ENCODE data around the gene CHD6.

The CHD6 gene

GRCh38 chr20:41623625-41624375, 5.6 kb upstream of the CHD6 start:
- in situ Hi-C loops (cut with MboI; ENCODE audit: low sequenced_read_pairs) = no loop called here

- in situ Hi-C loops (cut with MboI; ENCODE audit: low sequenced_read_pairs) = no loop called here
Observed at GRCh38 chr20:41622584-41622983, 4.4 kb upstream of the CHD6 start.

DNA sequence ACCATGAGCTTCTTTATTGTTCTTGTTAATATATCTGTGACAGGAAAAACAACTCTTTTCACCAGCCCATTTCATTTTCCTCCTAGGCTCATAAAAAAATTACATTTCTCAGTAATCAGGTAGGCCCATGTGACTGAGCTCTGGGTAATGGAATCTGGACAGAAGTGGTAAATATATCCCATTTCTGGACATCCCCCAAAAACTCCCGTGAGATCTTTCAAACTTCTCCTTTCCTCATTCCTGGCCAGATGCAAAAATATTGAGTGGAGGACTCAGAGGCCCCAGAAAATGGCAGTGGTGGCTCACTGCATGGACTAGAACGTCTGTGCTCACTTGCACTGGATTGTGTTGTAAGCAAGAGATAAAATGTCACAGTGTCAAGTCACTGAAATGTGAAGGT, 3.8 kb upstream of the CHD6 start:
- in situ Hi-C loops (cut with MboI; ENCODE audit: low sequenced_read_pairs) = no loop called here

DNA sequence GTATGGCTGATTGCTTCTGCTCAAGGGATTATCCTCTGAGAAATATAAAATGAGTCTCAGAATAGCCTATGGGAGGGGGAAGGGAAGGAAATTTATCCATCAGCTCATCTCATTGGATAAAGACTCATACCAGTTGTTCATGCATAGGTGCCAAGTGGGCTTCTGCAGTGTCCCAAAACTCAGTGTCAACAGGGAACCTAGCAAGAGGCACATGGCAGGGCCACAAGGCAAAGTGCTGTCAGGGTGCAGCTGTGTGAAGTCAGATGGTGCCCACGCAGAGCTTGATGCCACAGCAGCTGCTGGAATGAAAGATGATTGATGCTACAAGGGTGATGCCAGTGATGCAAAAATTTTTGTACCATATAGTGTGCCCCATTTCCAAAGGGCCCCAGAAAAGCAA, 3.2 kb upstream of the CHD6 start:
- in situ Hi-C loops (cut with MboI; ENCODE audit: low sequenced_read_pairs) = no loop called here

DNA sequence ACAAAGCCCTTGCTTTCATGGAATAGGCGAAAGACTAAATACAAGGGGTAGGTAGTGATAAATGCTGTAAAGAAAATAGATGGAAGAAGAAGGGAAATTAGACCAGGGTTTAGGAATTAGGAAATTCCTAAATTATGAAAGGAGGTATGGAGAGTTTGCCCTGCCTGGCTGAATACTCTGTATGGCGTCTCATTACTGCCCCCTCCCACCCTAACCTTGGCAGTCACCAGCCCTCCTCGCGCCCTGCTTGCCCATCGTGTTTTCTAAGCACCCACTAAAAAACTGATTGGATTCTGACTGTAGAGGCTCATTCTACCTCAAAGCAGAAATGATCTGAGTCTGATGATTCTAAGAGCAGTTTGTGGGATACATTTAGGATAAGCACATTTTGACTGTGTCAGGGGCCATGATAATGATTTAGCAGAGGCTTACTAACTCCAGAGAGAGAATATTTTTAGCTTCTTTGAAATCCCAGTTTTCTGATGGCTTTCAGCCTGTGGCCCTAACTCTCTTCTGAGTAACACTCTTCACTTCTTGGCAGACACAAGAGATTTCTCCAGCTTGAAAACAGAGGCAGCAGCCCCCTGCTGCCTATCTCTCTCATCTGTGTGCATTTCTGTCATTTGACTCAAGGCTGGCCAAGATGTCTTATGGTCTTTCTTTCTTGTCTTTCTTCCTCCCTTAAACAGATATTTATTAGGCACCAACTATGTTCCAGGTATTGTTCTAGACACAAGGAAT, 1.4 kb upstream of the CHD6 start:
- in situ Hi-C loops (cut with MboI; ENCODE audit: low sequenced_read_pairs) = no loop called here

DNA sequence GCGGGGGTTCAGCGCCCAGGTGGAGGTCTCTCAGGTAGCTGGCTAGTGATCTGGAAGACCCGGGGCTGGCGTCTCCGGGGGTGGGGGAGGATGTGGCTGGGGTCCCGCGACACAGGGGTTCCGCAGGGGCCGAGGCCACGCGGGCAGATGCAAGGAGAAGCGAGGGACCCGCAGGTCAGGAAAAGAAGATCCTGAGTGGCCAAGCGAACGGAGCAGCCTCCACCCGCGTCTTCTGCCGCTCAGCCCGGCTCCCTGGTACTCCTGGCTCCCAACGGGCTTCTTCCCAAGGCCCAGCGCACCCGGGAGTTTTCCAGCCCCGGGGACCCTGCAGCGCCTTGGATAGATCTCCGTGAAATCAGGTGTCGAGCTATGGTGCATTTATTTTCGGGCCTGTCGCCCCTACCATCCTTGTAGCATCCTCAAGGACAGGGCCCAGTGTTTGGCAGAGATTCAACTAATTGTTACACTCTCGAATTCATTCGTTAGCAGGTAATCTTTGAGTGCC, 682 bp upstream of the CHD6 start:
- in situ Hi-C loops (cut with MboI; ENCODE audit: low sequenced_read_pairs) = no loop called here

GRCh38 chr20:41617059-41617901, 897 bp downstream of the CHD6 start:
- in situ Hi-C loops (cut with MboI; ENCODE audit: low sequenced_read_pairs) = no loop called here

DNA sequence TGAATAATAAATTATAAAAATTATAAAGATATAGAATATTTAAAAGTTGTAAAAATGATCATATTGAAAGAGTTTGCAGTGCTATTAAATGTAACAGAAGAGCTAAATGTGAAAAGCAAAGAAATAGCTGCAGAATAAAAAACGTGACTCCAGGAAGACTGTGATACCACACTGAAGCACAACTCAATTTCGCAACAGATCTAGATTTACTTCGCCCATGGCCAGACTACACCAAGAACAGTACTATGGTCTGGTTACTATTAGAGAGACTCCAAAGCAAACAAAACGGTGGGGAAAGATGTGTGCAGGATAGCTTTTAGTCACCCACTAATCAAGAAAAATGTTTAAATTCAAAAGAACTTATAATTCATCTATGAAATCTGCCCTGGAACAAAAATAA, 1.9 kb downstream of the CHD6 start:
- in situ Hi-C loops (cut with MboI; ENCODE audit: low sequenced_read_pairs) = no loop called here

GRCh38 chr20:41615676-41616075, 2.5 kb downstream of the CHD6 start:
- in situ Hi-C loops (cut with MboI; ENCODE audit: low sequenced_read_pairs) = no loop called here

- in situ Hi-C loops (cut with MboI; ENCODE audit: low sequenced_read_pairs) = no loop called here
Observed at GRCh38 chr20:41615110-41615509, 3.1 kb downstream of the CHD6 start.

DNA sequence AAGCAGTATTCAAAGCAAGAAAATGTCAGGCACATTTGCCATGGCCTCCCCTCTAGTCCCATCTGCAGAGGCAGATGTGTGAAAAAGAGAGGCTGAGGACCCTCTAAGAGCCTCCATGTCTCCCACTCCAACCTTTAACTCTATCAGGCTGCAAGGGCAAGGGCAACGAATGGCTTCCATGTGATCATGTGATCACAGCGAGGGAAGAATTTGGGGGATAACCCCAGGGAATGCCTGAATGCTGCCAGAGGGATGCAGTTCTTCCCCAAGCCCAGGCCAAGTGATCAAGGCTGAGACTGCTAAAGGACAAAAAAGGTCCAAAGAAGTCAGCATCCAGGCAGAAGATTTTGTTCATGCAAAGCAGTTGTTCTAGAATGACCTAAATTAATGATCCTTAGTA, 4.9 kb downstream of the CHD6 start:
- in situ Hi-C loops (cut with MboI; ENCODE audit: low sequenced_read_pairs) = no loop called here

GRCh38 chr20:41609474-41609873, 8.7 kb downstream of the CHD6 start:
- in situ Hi-C loops (cut with MboI; ENCODE audit: low sequenced_read_pairs) = no loop called here

GRCh38 chr20:41608606-41609005, 9.6 kb downstream of the CHD6 start:
- in situ Hi-C loops (cut with MboI; ENCODE audit: low sequenced_read_pairs) = no loop called here

DNA sequence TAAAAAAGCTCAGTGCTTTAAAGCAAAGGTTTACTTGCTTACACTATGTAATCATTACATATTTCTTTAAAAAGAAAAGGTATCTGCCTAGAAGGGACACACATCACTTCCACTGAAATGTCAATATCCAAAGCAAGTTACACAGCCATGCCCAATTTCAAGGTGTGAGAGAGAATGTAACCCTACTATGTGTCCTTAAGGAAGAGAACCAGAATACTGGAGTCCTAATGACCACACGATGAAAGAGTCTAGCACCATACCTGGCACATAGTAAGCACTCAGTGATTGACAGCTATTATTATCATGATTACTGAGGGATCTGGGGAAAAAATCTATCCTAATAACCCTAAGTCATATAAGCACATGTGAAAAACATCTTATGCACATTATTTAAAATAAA, 10.4 kb downstream of the CHD6 start:
- in situ Hi-C loops (cut with MboI; ENCODE audit: low sequenced_read_pairs) = no loop called here

GRCh38 chr20:41604002-41604401, 14.2 kb downstream of the CHD6 start:
- in situ Hi-C loops (cut with MboI; ENCODE audit: low sequenced_read_pairs) = no loop called here

DNA sequence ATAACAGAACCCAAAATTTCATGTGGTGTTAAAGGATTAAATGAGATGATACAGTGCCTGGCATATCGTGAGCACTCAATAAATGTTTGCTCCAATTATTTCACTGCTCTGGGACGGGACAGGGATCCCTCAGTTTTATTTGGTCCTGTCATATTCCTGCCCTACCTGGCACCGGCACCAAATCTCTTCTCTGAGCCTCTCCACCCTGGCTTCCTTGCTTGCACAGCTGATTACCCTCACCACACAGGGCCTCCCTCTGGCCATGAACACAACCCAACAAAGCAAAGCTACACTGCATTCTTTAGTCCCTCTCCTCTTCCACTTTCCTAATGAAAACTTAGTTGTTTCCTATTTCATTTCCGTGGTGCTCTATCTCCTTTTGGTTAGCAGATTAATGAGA, 16.4 kb downstream of the CHD6 start:
- in situ Hi-C loops (cut with MboI; ENCODE audit: low sequenced_read_pairs) = no loop called here

DNA sequence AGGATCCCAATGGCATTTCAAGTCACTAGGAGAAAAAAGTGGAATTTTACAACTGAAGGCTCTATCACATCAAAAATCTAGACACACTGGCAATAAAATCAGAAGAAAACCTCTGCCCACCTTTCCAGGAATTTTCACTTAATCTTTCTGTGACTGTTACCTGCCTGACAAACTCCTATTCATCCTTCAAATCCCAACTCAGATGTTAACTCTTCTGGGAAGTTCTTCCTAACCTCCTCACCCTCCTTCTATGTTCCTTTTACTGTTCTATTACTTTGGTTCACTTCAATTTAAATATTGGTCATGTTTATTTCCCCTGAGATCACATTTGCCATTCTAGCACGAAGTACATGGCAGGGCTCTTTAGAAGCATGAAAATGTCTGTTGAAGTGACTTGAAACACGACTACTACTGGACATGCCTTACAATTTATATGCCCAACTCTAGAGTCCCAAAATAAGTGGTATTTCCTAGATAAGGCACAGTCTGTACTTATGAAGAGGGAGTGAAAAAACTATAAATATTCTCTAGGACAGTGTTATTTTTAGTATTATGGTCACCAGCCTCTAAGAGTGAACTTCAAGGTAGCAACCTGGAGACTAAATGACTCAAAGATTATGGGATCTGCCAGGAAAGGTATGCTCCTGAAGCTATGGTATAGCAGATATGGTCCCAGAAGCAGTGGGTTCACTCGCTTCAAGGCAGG, 17.1 kb downstream of the CHD6 start:
- in situ Hi-C loops (cut with MboI; ENCODE audit: low sequenced_read_pairs) = no loop called here

- in situ Hi-C loops (cut with MboI; ENCODE audit: low sequenced_read_pairs) = no loop called here
Observed at GRCh38 chr20:41599699-41600104, 18.5 kb downstream of the CHD6 start.

DNA sequence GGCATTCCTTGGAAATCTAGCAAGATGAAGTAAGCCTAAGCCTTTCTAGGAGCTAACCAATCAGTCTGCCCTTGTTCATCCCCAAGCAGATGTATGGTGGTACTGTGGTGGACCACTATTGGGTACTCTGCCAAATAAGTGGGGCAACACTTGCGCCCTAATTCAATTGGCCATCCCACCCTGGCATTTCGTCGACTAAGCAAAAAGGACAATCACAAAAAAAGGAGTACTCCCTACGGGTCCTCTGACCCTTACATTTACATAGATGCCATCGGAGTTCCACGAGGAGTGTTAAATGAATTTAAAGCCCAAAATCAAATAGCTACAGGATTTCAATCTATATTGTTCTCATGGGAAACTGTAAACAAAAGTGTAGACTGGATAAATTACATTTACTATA, 19.5 kb downstream of the CHD6 start:
- in situ Hi-C loops (cut with MboI; ENCODE audit: low sequenced_read_pairs) = no loop called here

DNA sequence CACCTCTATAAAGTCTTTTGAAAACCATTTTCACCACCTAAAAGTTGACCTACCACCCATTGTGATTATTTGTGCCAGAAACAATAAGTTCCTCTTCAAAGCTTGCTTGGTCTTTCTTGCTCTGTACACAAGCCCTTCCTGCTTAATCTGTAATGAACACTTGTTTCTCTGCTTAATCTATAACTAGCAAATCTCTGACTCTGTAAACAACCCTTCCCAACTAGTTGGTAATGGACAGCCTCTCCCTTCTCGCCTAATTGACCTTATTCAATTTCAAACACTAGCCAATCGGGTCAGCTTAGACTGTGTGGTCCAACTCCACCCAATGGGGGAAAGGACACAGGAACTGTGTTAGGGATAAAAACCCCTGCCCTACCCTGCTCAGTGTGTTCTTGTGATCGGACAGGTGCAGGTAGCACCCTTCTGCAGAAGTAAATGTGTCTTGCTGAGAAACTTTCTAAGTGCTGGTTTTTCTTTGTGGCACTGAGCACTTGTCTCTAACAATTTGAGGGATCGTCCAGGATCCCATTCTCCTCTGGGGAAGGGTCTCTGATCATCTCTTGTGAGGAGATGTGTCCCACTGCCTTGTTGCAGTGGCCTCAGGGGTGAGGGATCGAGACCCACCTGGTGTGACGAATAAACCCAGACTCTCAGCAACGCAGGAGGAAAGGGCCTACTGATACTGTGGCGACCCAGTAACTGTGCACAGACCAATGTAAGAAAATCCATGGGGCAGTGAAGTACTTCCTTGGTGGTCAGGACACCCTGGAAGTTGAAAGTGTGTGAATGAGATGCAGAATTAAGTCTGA, 23.5 kb downstream of the CHD6 start:
- in situ Hi-C loops (cut with MboI; ENCODE audit: low sequenced_read_pairs) = no loop called here
